ENCODE data around the gene ASIP.
"Not testable (repeated sequence)": the region's sequence is repeated elsewhere in the genome, so short reads cannot be mapped to it uniquely, and the experiment has no call there.

ASIP gene, protein sequence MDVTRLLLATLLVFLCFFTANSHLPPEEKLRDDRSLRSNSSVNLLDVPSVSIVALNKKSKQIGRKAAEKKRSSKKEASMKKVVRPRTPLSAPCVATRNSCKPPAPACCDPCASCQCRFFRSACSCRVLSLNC

DNA sequence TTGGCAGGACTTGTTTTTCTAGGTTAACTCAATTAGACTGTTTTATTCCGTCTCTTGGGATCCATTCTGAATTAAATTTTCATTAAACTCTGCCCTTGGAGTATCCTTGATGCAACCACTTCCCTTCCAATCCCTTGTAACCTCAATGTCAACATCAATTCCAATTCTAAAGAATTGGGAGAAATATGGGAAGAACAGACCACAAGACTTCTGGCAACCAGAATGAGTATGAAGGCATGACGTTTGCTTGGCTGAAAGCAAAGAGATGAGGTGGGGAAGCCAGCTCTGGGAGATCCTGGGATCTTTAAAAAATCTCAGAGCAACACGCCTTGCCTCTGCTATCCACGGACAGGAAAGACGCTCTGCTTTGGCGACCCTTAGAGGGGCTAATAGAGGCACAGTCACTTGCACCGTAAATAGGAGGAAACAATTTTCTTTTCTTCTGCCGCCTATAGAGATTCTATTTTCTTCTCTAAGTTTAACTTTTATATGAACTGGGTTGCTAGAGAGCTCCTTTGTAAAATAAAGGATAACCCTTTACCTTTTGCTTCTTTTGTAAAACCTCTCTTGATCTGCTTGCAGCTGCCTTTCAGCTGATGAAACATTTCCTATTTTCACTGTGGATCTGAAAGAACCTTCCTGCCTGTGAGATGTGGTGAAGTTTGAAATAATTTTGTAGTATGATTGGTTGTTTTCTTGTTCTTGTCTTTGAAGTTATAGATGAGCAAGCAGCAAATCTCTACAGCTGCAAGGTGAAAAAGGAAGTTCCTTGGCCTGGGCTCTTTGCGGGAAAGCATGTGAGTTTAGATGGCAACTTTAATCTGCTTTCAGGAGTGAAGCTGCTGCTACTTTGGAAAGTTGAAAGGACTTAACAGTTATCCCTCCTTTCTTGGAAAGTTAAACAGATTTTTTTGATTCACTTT, at the start of gene ASIP:
Gene ASIP (plus strand): TSS at position 731 of the 923 bp plus-strand sequence. CDS start 18,952 bp downstream, outside the sequence.
- no peak for DNase-seq

DNA sequence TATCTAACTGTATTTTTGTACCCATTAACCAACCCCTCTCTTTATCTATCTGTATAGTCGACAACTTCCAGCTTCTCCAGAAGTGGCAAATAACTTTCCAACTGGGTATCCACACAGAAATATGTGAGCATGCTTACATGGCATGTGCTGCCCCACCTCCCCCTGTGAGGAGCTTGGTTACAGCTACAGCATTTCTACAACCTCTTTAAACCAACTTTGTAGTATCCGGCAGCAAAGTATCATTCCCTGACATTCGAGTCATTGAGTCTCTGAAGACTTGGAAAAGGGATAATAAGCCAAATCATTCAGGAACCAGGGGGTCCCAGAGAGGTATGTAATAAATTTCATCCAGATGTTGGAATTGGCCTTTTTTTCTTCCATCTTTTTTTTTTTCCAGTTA, 48.2 kb upstream of the ASIP start:
- DNase-seq, result no peak

DNA sequence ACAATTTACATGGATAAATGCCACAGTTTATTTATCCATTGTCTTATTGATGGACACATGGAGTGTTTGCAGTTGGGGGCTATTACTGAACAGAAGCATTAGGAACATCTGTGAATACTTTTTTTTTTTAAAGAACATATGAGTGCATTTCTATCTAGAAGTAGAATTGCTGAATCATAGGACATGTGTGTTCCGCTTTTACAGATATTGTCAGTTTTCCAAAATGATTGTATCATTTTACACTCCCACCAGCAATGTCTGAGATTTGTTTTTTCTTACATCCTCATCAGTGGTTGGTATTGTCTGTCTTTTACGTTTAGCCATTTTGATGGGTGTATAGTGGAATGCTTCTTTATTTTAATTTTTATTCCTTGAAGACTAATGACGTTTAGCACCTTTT, 42.0 kb upstream of the ASIP start:
- DNase-seq, result peak; percentile 34

DNA sequence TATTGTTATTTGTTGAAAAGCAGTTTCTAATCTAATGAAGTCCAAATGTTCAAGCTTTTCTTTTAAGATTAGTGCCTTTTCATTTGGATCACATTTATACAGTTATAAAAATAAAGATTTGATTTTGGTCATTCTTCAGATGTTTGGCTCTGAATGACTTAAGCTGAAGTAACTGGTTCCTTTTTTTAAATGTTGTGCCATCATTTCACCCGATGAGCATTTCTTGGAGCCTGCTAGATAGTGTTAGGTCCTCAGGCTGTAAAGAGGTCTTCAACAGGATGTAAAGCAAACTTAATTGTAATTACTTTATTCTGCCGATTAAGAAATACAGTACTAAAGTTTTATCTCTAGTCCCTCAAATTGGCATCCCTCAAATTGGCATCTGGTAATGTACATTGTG, 41.2 kb upstream of the ASIP start:
- DNase-seq, result peak; percentile 10

DNA sequence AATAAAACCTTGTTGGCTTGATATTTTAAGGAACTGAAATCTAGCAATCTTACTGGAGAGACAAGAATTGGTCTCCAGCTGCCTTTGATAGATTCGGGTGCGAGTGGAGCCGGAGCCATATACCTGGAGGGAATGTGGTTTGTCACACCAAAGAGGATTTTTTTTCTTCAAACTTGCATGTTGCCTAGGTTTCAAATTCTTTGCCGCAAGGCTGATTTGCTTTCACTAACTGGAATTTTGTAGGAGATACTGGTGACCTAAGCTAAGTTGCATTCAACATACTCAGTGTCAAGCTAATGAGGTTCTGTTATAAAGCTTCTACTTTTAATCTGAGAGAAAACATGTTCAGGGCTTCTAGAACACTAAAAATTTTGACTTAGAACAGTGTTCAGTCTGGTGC, 39.7 kb upstream of the ASIP start:
- DNase-seq, result no peak

DNA sequence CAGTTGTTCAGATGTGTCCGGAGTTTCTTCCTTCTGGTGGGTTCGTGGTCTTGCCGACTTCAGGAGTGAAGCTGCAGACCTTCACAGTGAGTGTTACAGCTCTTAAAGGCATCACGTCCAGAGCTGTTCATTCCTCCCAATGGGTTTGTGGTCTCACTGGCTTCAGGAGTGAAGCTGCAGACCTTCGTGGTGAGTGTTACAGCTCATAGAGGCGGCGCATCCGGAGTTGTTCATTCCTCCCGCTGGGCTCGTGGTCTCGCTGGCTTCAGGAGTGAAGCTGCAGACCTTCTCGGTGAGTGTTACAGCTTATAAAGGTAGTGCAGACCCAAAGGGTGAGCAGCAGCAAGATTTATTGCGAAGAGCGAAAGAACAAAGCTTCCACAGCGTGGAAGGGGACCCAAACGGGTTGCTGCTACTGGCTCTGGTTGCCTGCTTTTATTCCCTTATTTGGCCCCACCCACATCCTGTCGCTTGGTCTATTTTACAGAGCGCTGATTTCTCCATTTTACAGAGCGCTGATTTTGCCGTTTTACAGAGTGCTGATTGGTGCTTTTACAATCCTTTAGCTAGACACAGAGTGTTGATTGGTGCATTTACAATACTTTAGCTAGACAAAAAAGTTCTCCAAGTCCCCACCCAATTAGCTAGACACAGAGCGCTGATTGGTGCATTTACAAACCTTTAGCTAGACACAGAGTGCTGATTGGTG, 35.9 kb upstream of the ASIP start:
- not testable (repeated sequence) for DNase-seq

GRCh38 chr20:34209111-34209510, 32.1 kb upstream of the ASIP start:
- DNase-seq, result no peak

DNA sequence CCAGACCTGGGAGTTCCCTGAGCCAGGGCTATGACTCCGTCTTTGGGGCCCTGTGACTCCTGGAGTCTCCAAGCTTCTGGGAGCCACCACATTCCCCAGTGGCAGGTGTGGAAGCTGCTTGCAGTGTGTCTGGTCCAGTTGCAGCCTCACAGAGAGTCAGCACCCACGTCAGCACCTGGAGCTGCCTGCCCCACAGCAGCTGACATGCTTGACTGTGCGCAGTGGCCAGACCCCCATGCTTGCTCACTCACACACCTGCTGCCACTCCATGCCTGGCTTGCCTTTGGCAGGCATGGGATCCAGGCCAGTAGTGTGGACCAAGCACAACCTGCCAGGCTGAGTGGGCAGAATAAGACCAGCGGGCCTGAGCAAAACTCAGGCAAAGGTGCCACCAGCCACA, 31.0 kb upstream of the ASIP start:
- no peak for DNase-seq

DNA sequence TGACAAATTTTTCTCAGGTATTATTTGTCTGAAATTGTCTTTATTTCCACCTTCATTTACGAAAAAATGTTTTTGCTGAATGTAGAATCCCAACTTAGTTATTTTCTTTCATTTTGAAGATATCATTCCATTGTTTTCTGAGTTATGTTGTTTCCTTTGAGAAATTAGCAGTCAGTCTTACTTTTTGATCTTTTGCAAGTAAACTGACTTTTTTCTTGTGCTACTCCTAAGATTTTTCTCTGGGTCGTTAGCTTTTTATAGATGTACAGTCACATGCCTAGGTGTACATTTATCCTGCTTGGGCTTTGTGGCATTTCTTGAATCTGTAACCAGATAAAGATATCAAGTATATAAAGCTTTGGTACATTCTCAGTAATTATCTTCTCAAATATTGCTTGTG, 29.6 kb upstream of the ASIP start:
- DNase-seq, result no peak

- no peak for DNase-seq
Observed at GRCh38 chr20:34213213-34213612, 28.0 kb upstream of the ASIP start.

DNA sequence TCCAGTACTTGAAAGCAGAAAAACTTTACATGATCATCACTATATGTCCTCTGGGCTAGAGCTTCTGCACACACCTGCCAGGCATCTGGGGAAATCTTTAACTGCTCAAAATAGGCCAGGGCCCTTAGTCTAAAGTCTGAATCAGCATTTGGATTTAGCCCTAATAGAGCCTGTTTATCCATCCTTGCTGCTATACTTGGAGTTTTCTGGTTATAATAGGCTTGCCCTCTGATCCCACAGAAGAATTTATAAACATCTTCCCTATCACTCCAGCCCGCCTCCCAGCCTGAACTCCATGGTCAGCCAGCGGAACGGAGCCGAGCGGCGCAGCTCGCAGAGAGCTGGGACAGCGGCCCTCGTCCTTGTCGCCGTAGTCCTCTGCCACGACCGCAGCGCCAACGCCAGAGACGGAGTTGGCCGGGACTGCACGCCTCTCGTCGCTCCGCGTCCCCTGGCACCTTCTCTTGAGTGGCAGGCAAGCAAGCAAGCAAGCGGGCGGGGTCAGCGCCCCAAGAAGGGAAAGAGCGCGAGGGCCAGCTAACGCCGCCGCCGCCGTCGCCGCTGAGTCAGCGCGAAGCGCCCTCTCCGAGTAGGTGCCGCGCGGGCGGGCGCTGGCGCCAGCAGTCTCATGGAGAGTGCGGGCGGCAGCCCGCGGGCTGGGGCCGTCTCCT, 25.4 kb upstream of the ASIP start:
- DNase-seq, result no peak

- no peak for DNase-seq
Observed at GRCh38 chr20:34216382-34216742, 24.9 kb upstream of the ASIP start.

- no peak for DNase-seq
Observed at GRCh38 chr20:34220561-34220960, 20.7 kb upstream of the ASIP start.

DNA sequence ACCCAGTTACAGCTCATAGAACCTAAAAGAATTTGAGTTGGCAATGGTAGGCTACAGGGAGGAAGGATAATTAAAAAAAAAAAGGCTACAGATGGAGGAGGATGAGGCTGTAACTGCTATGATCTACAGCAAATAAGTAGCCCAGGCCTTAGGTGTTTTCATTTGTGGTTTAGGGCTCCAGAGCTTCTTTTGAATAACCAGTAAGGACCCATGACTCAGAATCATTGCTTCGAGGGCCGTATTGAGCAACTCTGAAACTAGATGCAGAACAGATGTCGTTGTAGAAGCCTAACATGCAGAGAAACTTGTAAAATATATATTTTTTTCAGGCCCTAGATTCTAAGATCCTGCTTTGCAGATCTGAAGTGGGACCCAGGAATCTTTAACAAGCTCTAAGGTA, 19.0 kb upstream of the ASIP start:
- no peak for DNase-seq

DNA sequence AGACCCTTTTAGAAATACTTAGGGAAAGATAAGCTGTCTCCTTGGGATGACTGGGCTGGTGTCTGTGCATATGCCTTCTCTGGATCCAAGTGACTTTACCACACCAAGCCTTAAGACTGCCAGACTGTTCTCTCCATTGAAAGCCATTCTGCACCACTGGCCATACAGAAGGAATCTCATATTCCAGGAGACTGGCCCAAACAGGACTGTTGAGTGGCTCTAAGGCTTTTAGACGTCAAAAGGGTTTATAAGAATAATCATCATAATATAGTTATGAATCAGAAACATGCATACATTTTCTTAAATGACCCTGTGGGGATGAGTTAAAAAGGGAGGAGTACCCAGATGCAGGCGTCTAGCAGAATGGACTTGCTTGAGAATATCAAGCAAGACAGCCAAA, 17.0 kb upstream of the ASIP start:
- DNase-seq, result not testable (repeated sequence)

DNA sequence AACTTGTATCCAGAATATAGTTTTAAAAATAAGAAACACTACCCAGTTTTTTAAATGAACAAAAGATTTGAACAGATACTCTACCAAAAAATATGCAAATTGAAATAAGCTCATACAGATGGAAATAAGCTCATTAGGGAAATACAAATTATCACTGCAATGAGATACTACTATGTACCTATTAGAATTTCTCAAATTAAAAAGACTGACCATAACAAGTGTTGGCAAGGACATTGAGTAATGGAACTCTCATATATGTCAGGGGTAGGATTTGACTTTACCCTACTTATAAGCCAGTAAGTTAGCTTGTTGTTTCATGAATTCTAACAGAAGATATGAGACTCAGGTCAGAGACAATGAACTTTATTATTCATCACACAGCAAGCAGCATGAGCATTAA, 9.6 kb upstream of the ASIP start:
- DNase-seq, result no peak

- no peak for DNase-seq
Observed at GRCh38 chr20:34232494-34233087, 8.6 kb upstream of the ASIP start.

GRCh38 chr20:34233687-34234086, 7.5 kb upstream of the ASIP start:
- no peak for DNase-seq

DNA sequence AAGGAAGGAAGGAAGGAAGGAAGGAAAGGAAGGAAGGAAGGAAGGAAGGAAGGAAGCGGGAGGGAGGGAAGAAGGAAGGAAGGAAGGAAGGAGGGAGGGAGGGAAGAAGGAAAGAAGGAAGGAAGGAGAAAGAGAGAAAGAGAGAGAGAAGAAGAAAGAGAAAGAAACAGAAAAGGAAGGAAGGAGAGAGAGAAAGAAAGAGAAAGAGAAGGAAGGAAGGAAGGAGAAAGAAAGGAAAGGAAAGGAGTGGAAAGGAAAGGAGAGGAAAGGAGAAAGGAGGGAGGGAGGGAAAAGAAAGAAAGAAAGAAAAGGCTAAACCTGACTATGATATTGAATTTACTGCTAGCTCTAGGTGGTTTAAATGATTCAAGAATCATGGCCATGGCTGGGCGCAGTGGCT, 5.3 kb upstream of the ASIP start:
- no peak for DNase-seq

- DNase-seq, result no peak
Observed at GRCh38 chr20:34237942-34238341, 3.3 kb upstream of the ASIP start.

- no peak for DNase-seq
Observed at GRCh38 chr20:34240121-34240520, 1.1 kb upstream of the ASIP start.

DNA sequence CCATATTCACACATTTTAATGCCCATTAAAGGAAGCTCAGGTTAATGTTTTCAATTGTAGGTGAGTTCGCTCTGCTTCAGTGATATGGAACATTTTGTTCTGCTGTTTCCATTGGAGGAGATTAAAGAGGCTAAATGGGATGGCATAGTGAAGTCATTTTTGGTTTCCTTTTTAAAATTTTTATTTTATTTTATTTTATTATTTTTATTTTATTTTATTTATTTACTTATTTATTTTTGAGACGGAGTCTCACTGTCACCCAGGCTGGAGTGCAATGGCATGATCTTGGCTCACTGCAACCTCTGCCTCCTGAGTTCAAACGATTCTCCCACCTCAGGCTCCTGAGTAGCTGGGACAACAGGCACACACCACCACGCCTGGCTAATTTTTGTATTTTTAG, 792 bp downstream of the ASIP start:
- DNase-seq, result not testable (repeated sequence)

DNA sequence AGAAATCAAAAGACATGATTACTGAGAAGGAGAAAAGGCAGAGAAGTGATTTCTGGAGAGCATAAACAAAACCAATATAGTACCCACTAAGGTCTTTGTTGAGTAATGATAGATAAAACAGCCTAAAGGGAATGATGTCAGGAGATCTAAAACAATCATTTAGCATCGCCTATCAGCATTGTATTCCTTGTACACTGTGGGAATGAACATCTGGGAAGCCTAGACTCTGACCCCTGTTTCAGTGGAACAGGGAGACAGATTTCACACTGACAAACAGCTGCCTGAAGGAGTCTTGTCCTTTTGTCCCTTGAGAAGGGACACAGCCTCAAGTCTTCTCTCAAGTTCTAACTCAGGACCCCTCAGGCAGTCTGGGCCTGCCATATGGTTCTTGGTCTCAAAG, 1.7 kb downstream of the ASIP start:
- no peak for DNase-seq

Data from OCI-M1 (cell line).